LNCaP clone FGC (cell line): ENCODE measurements around the gene CSTF1.
A peak's percentile ranks its signal among the peaks of the same experiment; 100 is the strongest.
"Not testable (repeated sequence)": the region's sequence is repeated elsewhere in the genome, so short reads cannot be mapped to it uniquely, and the experiment has no call there.

Source experiments
- DNase-seq: peaks from one replicate; pipeline ENCODE4 v3.0.0-alpha.2; 2011; ENCODE audit warnings: low read depth
- H3K4me3 ChIP-seq: 2 replicates; pipeline ENCODE4 v1.5.1; 2011; ENCODE audit warnings: mild to moderate bottlenecking, low read depth, low read length, control low read depth
- CTCF ChIP-seq: IDR thresholded peaks from 2 replicates; pipeline ENCODE4 v1.5.1; 2012; ENCODE audit warnings: mild to moderate bottlenecking; ENCODE audit not compliant: control insufficient read depth, insufficient read depth; ENCODE audit errors: extremely low read depth

The CSTF1 gene

GRCh38 chr20:56400001-56400640 lies 7.7 kb downstream of the CSTF1 start:
- no peak overlapping the region for H3K4me3 ChIP-seq
- TF ChIP-seq CTCF, result peak; percentile 79
- DNase-seq, result no peak

GRCh38 chr20:56403465-56403864 lies 11.0 kb downstream of the CSTF1 start:
- no peak overlapping the region for H3K4me3 ChIP-seq
- TF ChIP-seq CTCF, result no peak
- no peak for DNase-seq

GRCh38 chr20:56405356-56405755 lies 12.9 kb downstream of the CSTF1 start:
- DNase-seq, H3K4me3 ChIP-seq: not testable (repeated sequence)

- H3K4me3 ChIP-seq, result no peak overlapping the region
- TF ChIP-seq CTCF, result no peak
- DNase-seq, result no peak
Observed at GRCh38 chr20:56406910-56407309, 14.5 kb downstream of the CSTF1 start.

GRCh38 chr20:56409521-56409920 lies 17.1 kb downstream of the CSTF1 start:
- no peak for TF ChIP-seq CTCF
- no peak for DNase-seq
- H3K4me3 ChIP-seq, result no peak overlapping the region

GRCh38 chr20:56409956-56410355 lies 17.5 kb downstream of the CSTF1 start:
- TF ChIP-seq CTCF, result no peak
- no peak overlapping the region for H3K4me3 ChIP-seq
- DNase-seq, result no peak

GRCh38 chr20:56411287-56411686 lies 18.8 kb downstream of the CSTF1 start:
- not testable (repeated sequence) for DNase-seq, H3K4me3 ChIP-seq

- H3K4me3 ChIP-seq, result no peak within 1 kb of the TSS
- no peak for TF ChIP-seq CTCF
- no peak for DNase-seq
Observed at GRCh38 chr20:56411759-56412472, 19.5 kb downstream of the CSTF1 start, which contains the start of gene CASS4. Gene CASS4, plus strand, starts transcription at chr20:56412260. Its CDS starts 199 bp downstream, at chr20:56412459.
